SK-MEL-5 (cell line): ENCODE results near the gene LGALS3. TPM values are rescaled to one million over a fixed set of nuclear protein-coding genes. Genes with fewer than 3 reads are reported as not detected.

Source experiments
- DNase-seq: peaks from one replicate; pipeline ENCODE4 v3.0.0-alpha.2; 2016; ENCODE audit warnings: low read depth, low spot score
- in situ Hi-C: cut with HindIII; loops from 2 replicates; pipeline ENCODE4 v1.10.0; 2016; ENCODE audit warnings: low sequenced_read_pairs, high pct_unique_total_duplicates, low pct_unique_long_range_greater_than_20kb
- total RNA-seq: library from RNA; depleted of rRNA; stranded (reverse); fragments of >200 nt; shearing (Covaris generic); gene quantifications from 2 replicates; pipeline ENCODE4 v1.2.3, GENCODE V29; 2014

The LGALS3 gene
- total RNA-seq, 1 experiment from 2014 or later, result 2,048 TPM

GRCh38 chr14:55146425-55146824 is 17.4 kb downstream of the LGALS3 start:
- in situ Hi-C loops, result no loop called here

DNA sequence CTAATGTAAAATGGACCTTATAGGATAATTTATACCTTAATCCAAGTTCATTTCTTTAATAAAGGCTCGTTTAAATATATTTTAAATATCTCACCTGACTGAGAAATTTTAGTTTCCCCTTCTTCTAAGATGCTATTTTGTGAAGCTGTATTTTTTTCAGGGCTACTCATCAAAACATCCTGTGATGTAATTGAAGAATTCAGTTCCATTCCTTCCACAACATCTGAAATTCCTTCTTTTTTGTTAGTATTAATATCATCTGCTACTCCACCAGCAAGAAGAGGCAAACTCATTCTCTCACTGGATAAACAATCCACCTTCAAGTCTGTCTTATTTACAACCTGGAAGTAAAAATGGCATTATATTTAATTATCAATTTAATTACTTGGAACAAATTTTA is 22.5 kb downstream of the LGALS3 start:
- DNase-seq, result no peak
- in situ Hi-C loops, result no loop called here

More at GRCh38 chr14:55146425-55146824, 17.4 kb downstream of the LGALS3 start:
- no peak for DNase-seq

DNA sequence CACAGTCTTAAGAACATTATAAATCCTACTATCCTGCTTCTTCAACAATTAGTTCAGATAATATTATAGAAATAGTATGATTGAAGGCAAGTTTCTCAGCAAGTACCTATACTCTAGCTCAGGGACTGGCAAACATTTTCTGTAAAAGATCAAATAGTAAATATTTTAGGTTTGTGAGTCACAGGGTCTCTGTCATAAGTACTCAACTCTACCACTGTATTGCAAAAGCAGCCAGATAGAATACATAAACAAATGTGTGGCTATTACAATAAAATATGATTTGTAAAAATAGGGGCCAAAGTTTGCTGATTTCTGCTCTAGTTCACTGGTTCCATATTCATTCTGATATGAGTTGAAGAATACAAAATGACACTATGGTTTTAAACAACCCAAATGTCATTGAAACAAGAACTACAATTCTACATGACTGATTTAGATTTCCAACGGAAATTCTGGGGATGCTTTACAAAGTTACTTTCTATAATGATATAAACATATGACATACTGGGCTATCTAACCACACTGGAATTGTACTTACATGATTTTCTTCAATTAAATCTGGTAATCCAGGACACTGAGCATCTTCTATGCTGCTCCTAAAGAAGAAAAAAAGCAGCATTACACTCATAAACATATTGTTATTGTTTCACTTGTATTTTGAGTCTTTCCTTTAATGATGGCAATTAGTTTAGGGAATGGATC is 23.2 kb downstream of the LGALS3 start:
- in situ Hi-C loops, result no loop called here

DNA sequence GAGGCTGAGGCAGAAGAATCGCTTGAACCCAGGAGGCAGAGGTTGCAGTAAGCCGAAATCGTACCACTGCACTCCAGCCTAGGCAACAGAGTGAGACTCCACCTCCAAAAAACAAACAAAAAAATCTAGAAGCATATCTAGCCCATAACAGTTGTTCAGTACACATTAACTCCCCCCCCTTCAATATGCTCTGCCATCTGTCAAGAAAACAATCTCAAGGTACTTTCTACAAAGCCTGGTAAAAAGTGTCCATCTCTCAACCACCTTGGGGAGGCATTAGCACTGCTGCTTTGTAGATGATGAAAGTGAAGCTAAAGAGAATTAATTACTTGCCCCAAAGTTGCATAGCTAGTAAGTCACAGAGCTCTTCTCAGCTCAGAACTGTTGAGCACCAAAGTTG is 24.9 kb downstream of the LGALS3 start:
- in situ Hi-C loops, result no loop called here
- DNase-seq, result no peak

More for the DNA sequence above, 23.2 kb downstream of the LGALS3 start:
- no peak for DNase-seq

DNA sequence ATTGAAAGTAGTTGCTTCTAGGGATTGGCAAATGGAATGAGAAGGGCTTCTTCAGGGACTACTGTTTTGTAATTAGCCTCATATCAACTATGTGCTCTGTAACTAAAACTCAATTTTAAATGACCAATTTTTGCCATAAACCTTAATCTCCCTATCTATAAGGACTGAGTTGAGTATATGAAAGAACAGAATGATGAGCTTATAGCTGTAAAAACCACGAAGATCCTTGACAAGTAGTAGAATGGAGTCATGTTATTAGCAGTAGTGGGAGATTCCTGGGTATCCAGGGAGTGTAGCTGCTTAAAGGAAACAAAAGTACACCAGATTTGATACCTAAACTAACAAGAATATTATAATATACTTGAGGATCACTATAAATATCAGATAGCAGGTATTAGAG is 28.0 kb downstream of the LGALS3 start:
- no peak for DNase-seq
- in situ Hi-C loops, result no loop called here

DNA sequence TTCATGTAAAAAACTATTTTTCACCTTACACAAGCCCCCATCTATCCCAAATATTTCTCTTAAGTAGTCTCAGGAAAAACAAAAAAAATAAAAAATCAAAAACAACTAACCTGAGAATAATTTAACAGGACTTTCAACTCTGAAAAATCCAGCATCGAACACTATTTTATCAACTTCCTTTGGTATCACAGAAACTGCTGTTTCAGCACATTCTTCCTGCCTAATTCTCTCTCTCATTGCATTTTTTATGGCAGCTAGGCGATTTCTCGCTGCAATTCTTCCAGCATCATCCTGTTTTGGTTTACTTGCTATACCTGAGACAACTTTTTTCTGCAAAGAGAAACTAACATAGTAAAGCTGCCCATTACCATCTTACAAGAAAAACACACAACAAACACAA is 29.4 kb downstream of the LGALS3 start:
- in situ Hi-C loops, result no loop called here
- no peak for DNase-seq

DNA sequence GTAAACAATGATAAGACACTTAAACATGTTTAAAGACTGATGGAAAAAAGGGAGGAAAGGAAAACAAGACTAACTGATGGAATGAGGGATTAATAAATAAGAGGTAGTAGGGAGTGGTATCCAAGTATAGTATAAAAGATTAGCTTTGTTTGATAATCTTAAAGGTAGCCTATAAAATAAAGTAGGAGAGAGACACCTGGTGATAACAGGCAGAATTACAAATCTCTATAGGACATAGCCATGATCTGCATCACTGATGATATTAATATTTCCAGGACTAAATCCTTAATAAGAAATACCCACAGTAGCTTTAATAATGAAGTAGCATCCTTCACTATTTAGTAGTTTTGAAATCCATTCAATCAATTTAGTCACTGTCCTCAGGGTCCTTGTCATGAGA is 31.9 kb downstream of the LGALS3 start:
- peak; percentile 65 for DNase-seq
- in situ Hi-C loops, result no loop called here

- DNase-seq, result no peak
Observed at GRCh38 chr14:55170526-55170925, 41.5 kb downstream of the LGALS3 start.

DNA sequence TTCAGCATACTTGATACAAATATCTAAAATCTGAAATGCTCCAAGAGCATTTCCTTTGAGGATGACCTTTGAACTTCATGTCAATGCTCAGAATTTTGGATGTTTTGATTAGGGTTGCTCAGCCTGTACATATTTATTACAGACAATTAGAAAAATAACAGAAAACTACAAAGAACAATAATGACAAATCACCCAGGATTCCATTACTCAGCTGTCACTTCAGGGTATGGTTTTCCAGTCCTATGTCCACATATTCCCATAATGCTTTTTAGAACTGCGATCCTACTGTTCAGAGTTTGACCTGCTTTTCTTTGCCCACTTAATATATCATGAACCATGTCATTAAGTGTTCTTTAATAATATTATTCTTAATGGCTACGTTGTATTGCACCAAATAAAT is 51.0 kb downstream of the LGALS3 start:
- in situ Hi-C loops, result no loop called here
- no peak for DNase-seq

More at GRCh38 chr14:55170526-55170925, 41.5 kb downstream of the LGALS3 start:
- in situ Hi-C loops, result no loop called here

DNA sequence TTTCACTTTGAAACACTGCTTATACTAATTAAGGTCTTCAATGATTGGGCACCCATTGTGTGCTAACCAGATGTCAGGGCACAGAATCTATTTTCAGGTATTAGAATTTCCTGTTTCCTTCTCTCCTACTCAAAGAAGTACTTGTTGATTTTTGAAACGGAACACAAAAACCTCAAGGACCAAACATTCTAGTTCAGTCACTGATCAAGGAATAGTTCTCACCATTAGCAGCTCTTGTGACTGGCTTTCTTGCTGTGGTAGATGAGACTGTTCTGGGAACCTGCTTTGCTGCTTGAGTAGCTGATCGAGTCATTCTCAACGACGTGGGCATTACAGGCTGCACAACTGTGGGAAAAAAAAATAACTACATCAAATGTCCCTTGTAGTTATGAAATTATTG is 51.4 kb downstream of the LGALS3 start:
- in situ Hi-C loops, result no loop called here
- DNase-seq, result no peak

- in situ Hi-C loops, result no loop called here
- no peak for DNase-seq
Observed at GRCh38 chr14:55188686-55189295, 59.7 kb downstream of the LGALS3 start.

GRCh38 chr14:55190906-55191202 is 61.8 kb downstream of the LGALS3 start:
- in situ Hi-C loops, result no loop called here
- DNase-seq, result no peak

DNA sequence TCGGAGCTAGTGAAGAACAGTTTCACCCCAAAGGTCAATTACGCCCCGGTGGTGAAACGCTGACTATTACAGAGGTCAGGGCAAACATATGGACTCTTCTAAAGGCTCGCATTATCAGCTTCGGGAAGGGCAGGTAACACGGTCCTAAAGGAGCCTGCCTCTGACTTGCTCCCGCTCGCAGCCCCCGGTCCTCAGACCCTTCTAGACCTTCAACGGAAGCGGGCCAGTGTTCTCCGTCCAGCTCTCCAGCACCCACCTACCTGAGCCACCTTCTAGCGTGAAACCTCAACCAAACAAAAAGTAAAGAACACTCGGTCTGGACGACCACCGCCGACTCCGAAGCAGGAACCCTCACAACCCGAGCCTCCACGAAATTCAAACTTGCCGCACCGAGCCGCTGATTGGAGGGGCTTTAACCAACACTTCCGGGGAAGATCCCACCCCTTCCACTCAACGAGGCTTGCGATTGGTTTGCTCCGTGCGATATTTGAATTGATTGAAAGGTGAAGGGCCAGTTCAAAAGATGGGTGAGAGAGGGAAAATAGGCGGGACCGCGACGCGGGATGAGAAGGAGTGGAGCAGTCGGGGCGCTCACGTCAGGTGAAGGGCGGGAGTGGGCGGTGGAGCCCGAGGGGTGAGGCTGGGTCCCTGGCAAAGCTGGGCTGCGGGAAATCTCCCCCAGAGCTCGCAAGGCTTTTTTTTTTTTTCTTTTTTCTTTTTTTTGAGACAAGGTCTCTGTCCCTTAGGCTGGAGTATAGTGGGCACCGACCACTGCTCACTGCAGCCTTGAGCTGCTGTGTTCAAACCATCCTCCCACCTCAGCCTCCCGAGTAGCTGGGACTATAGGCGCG is 62.4 kb downstream of the LGALS3 start, which contains the start of gene DLGAP5:
Gene DLGAP5, minus strand, starts transcription at position 383 of the 851 bp plus-strand sequence. CDS start 2,406 bp downstream, outside the sequence.
- in situ Hi-C loops, result no loop called here
- DNase-seq, result peak; percentile 98

GRCh38 chr14:55192054-55192621 is 63.1 kb downstream of the LGALS3 start:
- peak; percentile 16 for DNase-seq
- in situ Hi-C loops, result no loop called here

- in situ Hi-C loops, result no loop called here
- no peak for DNase-seq
Observed at GRCh38 chr14:55194656-55195355, 65.8 kb downstream of the LGALS3 start.
